Measurements from ENCODE around the gene FLNA.
"Not testable (repeated sequence)": the region's sequence is repeated elsewhere in the genome, so short reads cannot be mapped to it uniquely, and the experiment has no call there.

Gene FLNA

DNA sequence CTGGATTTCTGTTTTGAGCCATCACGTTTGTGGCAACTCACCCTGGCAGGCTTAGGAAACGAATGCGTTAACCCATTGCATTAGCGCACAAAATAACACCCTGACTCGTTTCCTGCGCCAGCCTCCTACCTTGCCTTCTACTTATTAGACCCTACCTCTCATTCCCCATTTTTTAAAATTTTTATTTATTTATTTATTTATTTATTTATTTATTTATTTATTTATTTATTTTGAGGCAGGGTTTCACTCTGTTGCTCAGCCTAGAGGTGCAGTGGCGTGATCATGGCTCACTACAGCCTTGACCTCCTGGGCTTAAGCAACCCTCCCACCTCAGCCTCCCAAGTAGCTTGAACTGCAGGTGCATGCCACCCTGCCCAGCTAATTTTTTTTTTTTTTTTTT, 71.4 kb downstream of the FLNA start:
- not testable (repeated sequence) for DNase-seq

DNA sequence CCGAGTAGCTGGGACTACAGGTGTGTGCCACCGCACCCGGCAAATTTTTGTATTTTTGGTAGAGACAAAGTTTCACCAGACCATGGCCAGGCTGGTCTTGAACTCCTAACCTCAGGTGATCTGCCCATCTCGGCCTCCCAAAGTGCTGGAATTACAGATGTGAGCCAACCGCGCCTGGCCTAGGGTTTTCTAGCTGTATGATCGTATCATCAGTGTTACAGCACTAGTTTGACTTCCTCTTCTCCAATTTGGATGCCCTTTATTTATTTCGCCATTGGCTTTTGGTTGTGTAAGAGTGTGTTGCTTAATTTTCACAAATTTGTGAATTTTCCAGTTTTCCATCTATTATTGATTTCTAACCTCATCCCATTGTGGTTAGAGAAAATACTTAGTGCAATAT, 73.6 kb downstream of the FLNA start:
- no peak for DNase-seq

Measured in fibroblast of upper back skin (primary cell).